ENCODE results near the gene IGFL1.
"Not testable (repeated sequence)": the region's sequence is repeated elsewhere in the genome, so short reads cannot be mapped to it uniquely, and the experiment has no call there.

The IGFL1 gene

DNA sequence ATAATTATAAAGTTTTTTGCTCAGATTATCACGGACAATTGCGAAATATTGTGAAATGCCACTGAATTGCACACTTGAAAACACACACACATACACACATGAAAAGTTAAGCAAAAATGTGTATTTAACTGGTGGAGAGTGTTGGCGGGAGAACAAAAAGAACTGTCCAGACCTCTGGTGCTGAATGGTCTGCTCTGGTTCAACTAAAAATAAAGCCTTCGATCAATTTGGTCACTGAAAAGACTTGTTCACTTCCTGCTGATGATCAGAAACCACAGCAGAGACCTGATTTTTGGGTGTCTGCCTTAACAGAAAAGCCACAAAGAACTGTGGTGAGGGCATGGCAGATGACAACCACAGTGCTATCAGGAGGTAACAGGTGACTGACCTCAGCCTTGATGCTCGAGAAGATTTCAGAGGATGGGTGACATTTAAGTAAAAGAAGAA is 4.0 kb upstream of the IGFL1 start:
- no peak for DNase-seq (ENCODE audit: low read depth)

DNA sequence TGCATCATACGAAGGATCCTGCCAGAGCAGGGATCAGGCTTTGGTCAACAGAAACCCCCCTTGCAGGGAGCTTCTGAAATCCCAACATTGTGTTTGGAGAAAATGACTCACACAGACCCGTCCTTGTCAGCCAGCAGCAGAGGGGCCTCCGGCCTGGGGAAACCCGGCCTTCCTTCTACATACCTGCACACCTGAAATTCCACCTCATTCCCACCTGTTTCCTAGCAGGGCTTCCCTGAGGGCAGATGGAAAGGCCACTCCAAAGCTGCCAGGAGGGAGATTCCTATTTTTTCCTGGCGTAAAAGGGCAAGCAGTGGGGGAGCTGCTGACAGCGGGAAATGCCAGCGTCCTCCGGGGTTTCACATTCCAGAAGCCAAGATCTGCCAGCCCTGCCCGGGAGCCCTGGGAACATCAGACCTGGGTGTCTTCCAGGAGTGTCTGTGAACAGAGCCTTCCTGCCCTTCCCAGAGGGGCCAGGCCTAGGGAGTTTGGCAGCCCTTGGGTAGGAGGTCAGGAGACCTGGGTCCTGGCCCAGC is 3.0 kb upstream of the IGFL1 start:
- no peak for DNase-seq (ENCODE audit: low read depth)

DNA sequence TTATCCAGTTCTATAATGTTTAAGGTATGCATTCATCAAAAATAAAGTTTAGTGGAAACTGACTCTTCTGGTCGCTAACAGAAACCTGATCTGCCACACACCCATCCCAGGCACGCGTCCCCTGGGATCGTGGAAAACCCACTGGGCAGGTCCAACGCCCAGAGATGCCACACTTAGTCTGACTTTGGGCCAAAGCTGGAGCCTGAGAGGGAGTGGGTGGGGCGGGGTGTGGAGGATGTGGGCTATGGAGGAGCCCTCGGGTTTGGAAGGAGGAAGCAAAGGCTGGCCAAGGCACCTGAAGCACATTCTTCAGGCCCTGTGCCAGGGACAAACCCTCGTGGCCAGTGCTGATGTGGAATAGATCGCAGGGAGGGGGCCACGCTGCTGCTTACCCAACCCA is 2.5 kb downstream of the IGFL1 start:
- DNase-seq (ENCODE audit: low read depth) = no peak

DNA sequence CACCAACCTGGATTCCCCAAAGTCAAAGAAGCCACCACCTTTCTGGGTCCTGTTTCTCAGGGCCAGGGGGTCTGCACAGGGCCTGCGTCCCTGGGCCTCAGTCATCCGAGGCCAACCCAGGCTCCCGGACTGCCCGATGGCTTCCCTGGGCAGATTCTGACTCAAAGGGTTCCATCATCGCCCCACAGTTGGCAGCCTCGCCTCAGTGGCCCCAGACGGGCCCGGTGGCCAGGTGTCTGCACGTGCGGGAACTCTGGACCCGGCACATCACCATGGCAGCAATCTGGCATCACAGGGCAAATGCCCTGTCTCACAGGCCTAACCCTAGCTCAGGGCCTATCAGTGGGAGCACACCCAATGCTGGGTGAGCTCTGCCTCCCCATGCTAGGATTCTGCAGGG is 2.9 kb downstream of the IGFL1 start:
- DNase-seq (ENCODE audit: low read depth) = no peak

DNA sequence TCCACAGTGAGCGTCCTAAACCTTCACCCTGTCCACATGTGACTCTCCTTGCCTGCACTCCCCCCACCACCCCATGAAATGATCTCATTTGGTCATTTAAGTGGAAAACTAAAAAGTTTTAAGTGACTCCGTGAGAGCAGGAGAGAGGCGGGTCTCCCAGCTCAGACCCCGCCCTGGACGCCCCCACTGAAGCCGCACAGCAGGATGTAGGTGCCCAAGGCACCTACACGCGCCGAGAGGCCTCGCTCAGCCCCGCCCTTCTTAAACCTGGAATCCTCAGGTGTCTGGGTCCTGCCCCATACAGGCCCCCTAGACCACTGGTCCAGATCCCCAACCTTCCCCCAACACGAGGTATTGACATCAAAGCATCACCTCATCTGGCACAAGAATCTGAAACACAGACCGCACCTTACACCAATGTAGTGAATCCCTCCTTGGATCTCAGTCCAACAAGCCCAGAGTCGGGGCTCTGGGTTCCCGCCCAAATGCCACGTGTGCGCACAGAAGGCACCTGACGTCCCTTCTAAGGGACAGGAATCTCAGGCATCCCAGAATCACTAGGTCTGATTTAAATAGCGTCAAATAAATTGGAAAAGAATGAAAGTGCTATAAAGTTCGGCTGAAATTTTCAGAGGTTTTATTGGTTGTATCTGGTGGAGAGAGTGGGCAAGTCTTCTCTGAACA is 3.5 kb downstream of the IGFL1 start:
- DNase-seq (ENCODE audit: low read depth) = no peak

DNA sequence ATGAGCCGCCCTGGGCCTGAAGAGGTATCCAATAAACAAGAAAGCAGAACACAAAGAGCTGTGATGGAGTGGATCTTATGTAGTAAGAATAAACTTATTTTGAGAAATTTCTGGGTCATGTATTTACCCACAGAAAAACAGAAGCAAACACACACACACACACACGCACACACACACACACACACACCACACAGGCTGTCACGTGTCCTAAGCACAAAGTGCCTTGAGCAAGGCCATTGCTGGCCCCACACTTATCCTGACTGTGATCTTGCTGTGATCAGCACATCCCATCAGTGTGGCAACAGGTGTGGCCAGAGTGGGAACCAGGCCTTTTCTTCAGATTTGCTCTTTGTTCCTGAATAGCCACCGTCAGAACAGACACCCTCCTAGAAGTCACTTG is 4.3 kb downstream of the IGFL1 start:
- not testable (repeated sequence) for DNase-seq (ENCODE audit: low read depth)

DNA sequence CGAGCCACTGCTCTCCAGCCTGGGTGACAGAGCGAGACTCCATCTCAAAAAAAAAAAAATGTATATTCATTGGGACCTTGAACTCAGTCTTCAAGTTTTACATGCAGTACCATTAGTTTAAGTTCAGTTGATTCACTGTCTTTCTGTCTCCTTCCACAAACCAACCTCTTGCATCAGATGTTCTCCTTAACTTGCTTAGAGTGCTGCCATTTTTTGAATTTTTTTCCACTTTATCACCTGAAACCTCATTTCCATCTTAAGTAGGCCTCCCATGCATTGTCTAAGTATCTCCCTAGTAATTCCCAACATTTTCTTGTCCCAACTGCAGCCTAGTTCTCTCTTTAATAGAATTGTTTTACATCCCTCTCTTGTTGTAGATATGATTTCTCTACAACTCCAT is 8.6 kb downstream of the IGFL1 start:
- DNase-seq (ENCODE audit: low read depth) = not testable (repeated sequence)

DNA sequence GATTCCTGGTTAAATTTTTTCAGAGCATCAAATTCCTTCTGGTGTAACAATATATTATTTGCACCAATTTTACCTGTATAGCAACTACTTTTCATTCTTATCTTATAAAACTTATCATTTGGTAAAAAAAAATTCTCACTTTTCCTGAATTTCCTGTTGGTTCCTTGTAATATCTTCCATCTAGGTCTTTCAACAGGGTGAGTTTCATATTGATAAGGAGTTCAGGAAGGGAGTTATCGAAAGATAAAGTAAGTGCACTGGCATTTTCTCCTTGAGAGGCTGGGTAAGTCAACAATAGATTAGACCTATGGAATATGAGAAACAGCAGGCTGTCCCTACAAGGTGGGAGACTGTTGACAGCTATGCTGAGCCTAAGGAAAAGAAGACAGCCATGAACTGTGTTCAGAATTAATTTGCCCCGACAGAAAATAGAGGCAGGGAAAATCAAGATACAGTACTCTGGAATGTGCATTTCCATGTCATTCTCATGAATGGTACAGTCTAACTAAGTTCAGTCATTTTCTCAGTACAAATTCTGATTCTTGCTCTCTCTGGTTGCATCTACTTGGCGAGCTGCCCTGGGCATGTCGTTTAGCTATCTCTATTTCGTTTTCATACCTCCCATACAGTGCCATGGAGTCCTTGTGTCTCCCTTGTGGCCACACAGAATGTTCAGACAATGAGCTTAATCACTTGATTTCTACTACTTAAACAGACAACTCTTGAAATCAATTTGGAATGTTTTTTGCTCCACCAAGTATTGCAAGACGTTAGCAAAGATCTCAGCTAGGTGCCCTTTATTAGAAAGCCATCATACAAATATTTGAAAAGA is 9.9 kb downstream of the IGFL1 start:
- DNase-seq (ENCODE audit: low read depth) = no peak

DNA sequence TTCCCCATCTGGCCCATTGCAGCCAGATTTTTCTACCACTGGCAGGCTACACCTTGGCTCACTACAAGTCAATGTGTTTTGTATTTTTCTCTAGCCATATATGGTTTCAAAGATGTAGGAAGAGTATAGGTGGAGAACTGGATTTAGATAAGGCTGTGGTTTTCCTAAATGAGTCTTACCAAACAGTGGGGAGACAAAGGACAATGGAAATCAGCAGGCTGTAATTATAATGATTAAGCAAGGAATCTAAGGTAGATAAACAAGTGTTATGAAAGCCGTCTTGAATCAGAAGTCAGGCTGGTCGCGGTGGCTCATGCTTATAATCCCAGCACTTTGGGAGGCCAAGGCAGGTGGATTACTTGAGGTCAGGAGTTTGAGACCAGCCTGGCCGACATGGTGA is 11.2 kb downstream of the IGFL1 start:
- no peak for DNase-seq (ENCODE audit: low read depth)

DNA sequence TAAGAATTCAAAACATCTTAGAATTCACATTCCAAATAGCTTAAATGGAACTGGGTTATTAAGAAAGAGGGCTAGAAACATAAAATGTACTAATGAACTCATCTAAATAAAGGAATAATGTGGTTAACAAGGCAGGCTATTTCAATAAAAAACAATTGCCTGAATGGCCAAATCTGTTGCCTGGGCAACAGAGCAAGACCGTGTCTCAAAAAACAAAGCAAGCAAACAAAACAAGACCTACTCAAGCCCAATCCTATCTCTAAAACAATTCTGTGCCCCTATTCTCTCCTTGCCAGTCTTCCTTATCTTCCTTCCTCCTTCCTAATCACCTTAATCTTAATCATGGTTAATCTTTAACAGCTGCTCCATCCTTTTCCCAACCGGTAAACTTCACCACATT is 12.1 kb downstream of the IGFL1 start:
- no peak for DNase-seq (ENCODE audit: low read depth)

DNA sequence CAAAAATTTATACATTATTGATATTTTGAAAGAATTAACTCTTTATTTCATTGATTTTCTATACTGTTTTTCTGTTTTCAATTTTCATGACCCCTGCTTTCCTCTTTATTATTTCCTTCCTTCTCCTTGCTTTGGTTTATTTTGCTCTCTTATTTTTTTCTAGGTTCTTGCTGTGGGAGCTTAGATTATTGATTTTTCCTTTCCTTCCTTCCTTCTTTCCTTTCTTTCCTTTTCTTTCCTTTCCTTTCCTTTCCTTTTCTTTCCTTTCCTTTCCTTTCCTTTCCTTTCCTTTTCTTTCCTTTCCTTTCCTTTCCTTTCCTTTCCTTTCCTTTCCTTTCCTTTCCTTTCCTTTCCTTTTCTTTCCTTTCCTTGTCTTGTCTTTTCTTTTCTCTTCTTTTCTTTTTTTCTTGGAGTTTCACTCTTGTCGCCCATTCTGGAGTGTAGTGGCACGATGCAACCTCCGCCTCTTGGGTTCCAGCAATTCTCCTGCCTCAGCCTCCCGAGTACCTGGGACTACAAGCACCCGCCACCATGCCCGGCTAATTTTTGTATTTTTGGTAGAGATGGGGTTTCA is 13.6 kb downstream of the IGFL1 start:
- DNase-seq (ENCODE audit: low read depth) = not testable (repeated sequence)

DNA sequence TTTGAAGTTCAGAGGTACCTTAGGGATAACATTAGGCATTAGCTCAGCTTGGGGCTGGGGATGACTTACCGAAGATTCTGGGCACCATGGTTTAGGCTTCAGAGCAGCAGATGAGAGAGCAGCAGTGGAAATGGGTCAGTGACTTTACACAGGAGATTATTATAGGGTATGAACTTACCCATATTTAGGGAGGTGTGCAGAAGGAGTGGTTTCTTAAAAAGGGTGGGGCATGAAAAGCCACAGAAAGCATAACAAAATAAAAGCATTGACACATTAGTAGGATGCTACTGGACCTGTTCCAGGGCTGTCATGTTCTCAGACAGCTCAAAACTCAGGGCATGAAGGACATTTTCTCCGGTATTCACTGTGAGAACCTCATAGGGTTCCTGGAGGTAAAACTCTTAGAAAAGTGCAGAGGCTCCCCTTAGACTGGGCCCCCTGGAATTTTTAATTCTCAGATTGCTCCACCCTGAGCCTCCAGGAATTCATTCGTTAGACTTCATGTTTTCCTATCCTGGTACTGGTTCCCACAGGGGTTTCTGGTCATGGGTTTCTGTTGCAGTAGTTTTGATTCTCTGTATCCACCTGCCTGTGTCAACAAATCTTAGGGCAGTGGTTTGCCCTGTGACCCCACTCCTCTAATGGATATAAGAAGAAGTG is 20.7 kb downstream of the IGFL1 start:
- no peak for DNase-seq (ENCODE audit: low read depth)

DNA sequence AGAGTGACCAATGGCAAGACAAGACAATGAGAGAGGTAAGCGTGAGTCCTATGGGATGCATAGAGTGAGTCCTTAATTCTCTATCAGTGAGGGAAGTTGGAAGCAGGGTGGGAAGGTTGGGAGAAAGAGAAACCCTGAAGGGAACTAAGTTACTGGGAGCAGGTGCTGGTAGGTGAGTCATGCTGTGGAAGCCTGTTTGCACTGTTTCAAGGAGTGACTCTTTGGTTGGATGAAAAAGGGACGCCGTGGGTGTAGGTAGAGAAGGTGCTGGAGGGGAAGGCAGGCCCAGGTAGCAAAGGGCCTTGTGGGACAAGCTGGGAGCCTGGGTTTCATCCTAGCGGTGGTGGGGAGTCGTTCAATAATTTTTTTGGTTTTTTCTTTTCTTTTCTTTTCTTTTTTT is 21.9 kb downstream of the IGFL1 start:
- DNase-seq (ENCODE audit: low read depth) = no peak

DNA sequence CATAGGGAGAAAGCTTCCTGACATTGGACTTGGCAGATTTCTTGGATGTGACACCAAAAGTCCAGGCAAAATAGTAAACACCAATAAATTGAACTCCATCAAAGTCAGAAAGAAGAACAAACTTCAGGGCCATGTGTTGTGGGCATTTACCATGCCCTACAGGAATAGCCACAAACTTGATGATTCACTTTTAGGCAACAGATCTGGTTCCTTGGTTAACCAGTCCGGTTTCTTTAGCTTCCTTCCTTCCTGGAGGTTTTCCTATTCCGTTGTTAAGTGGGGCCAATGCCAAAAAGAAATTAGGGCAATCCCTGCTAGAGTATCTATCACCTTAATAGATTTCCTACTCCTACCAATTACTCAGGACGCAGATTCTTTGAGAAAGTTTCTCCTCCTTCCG is 25.2 kb downstream of the IGFL1 start:
- DNase-seq (ENCODE audit: low read depth) = no peak

DNA sequence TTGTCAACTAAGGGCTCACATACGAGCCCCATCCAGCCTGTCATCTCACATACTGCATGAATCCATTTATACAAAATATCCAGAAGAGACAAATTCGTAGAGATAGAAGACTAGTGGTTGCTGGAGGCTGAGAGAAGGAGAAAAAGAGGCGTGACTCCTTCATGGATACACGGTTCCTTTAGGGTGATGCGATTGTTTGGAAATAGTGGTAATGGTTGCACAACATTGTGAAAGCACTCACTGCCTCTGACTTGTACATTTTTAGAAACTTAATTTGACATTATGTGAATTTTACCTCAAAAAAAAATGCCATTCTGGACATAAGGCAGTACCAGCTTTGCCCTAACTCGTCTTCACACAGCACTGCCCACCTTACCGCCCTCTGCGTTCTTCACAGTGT is 27.3 kb downstream of the IGFL1 start:
- peak; percentile 10 for DNase-seq (ENCODE audit: low read depth)

DNA sequence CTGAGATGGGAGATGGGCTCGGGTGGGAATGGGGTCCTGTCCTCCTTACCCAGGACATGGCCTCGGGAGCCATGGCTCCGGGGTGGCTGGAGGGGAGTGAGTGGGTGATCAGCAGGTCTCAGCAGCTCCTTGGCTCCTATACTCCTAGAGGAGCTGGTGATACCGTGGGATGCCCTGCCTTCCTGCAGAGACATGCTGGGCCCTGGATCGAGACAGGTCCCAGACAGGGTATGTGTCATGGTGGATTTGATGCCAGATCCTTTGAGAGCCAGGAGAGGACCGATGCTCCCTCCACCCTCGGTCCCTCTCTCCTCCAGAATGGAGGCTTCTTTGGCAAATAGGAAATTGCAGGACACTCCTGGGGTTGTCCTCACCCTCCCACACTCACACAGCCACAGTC is 32.0 kb downstream of the IGFL1 start:
- DNase-seq (ENCODE audit: low read depth) = not testable (repeated sequence)

DNA sequence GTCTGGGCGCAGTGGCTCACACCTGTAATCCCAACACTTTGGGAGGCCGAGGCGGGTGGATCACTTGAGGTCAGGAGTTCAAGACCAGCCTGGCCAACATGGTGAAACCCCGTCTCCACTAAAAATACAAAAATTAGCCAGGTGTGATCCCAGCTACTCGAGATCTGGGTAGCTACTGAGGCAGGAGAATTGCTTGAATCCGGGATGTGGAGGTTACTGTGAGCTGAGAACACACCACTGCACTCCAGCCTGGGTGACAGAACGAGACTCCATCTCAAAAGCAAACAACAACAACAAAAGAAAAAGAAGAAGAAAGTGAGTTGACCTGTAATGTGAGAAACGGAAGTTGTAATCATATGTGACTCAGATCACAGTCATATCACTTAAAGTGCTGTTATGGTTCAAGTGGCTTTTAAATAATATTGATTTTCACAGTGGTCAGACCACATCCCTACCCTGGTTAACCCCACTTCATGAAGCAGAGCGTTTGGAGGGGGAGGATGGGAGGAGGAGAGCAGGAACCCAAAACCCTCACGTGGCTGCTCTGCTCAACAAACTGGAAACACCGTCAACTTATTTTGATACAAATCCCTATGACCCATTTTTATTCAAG is 33.2 kb downstream of the IGFL1 start:
- DNase-seq (ENCODE audit: low read depth) = peak; percentile 83

DNA sequence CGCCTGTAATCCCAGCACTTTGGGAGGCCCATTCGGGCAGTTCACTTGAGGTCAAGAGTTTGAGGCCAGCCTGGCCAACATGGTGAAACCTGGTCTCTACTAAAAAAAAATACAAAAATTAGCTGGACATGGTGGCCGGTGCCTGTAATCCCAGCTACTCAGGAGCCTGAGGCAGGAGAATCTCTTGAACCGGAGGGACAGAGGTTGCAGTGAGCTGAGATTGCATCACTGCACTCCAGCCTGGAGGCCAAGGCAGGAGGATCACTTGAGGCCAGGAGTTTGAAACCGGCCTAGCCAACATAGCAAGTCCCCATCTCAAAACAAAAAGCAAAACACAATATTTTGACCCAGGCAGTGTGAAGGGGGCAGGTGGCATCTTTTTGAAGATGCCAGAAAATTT is 35.3 kb downstream of the IGFL1 start:
- not testable (repeated sequence) for DNase-seq (ENCODE audit: low read depth)

DNA sequence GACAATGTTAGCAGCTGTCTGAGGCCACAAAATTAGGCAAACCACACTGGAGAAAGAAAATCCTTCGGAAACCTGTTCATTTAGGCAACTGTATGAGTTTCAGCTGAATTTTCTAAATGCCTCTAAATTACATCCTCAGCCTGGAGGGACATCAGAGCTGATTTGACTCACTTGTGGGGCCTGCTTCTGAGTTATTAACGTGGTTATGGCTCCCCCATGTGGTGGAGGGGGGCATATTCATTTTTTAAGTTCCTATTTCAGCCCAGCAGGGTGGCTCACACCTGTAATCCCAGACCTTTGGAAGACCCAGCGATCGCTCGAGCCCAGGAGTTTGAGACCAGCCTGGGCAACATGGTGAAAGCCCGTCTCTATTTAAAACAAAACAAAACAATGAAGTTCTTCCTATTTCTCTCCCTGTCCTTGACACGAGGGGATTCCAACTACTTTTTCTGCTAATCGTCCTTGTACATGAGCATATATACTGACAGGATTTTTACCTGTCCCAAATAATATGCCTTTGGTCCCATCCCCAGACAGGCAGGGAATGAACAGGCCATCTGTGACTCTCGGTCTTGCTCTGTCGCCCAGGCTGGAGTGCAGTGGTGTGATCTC is 35.8 kb downstream of the IGFL1 start:
- peak; percentile 82 for DNase-seq (ENCODE audit: low read depth)

DNA sequence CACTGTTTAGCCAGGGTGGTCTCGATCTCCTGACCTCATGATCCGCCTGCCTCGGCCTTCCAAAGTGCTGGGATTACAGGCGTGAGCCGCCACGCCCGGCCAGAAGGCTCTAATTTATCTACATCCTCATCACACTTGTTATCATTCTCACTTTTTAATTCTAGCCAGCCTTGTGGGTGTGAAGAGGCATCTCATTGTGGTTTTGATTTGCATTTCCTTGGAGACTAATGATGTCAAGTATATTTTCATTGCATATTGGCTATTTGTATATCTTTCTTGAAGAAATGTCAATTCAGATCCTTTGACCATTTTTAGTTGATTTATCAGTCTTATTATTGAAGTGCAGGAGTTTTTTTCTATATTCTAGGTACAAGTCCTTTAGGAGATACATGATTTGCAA is 39.6 kb downstream of the IGFL1 start:
- no peak for DNase-seq (ENCODE audit: low read depth)

DNA sequence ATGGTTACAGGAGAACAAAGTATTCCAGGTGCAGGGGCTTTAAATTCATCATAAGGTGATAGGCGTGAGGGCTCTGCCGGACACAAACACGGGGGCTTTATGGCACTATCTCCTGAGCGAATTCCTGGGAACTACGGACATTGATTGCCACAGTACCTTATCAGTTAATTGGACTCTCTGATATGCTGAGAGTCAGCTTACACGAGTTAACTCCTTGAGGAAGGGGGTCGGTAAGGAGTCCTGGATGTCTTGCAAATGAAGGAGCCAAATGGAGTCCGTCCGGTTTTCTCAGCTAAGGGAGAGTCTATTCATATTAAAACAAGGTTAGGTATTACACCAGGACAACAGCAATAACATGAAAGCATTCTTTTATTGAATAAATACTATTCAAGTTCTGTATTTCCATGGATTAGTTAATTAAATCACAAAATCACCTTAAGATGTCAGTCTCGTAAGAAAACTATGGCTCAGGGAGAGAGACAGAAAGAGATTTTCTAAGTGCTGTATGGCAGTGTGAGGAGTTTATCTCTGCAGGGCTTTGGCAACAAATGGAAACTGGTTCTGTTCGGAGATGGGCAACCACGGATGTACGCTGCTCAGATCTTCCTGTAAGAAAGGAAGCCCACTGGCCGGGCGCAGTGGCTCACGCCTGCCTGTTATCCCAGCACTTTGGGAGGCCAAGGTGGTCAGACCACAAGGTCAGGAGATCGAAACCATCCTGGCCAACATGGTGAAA is 41.1 kb downstream of the IGFL1 start:
- no peak for DNase-seq (ENCODE audit: low read depth)
